GM12864 (cell line): ENCODE data around the gene ZDHHC14.

Experiments used
- DNase-seq: peaks from one replicate; pipeline ENCODE4 v3.0.0-alpha.2; 2011; ENCODE audit warnings: low read depth
- H3K4me3 ChIP-seq: 2 replicates; pipeline ENCODE4 v1.5.1; 2011; ENCODE audit warnings: mild to moderate bottlenecking, low read depth, low read length, control low read depth
- TF ChIP-seq, protein P1 (sequence below): IDR thresholded peaks from 2 replicates; pipeline ENCODE4 v1.5.1; 2011; ENCODE audit warnings: low read depth, mild to moderate bottlenecking, moderate library complexity, low read length, control low read depth, inconsistent platforms; ENCODE audit errors: missing control alignments

Gene ZDHHC14

DNA sequence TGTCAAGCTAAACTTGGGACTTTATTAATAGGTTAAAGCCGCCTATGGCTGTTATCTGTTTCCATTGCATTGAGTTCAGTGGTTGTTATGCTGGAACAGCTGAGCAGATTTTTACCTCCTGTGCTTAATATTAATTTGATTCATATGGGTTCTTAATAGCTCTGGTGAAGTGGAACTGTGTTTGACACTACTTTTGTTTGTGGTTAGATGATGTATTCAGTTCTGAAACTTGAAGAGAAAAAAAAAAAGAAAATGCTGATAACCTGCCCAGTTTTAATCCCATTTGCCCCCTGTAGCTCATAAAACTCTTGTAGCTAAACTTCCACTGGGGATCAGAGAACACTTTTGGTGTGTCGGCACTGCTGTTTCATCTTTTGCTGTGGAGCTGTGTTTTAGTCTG lies 117.8 kb downstream of the ZDHHC14 start:
- no peak overlapping the region for H3K4me3 ChIP-seq
- DNase-seq, result no peak
- TF ChIP-seq, protein P1, sequence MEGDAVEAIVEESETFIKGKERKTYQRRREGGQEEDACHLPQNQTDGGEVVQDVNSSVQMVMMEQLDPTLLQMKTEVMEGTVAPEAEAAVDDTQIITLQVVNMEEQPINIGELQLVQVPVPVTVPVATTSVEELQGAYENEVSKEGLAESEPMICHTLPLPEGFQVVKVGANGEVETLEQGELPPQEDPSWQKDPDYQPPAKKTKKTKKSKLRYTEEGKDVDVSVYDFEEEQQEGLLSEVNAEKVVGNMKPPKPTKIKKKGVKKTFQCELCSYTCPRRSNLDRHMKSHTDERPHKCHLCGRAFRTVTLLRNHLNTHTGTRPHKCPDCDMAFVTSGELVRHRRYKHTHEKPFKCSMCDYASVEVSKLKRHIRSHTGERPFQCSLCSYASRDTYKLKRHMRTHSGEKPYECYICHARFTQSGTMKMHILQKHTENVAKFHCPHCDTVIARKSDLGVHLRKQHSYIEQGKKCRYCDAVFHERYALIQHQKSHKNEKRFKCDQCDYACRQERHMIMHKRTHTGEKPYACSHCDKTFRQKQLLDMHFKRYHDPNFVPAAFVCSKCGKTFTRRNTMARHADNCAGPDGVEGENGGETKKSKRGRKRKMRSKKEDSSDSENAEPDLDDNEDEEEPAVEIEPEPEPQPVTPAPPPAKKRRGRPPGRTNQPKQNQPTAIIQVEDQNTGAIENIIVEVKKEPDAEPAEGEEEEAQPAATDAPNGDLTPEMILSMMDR, result no peak

DNA sequence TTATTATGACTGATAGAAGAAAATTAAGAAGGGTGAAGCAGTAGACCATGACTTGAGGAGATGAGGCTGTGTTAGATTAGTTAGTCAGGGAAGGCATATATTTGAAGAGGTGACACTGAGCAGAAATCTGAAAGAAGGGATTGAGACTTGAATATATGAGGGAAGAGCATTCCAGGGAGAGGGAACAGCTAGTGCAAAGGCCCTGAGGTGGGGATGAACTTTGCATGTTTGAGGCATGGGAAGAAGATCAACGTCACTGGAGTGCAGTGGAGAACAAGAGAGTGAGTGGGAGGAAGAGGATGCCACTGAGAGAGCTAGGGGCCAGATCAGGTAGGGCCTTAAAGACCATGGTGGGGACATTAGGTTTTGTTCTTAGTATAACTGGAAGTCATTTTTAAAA lies 119.0 kb downstream of the ZDHHC14 start:
- TF ChIP-seq, protein P1, result no peak
- no peak overlapping the region for H3K4me3 ChIP-seq
- DNase-seq, result no peak

DNA sequence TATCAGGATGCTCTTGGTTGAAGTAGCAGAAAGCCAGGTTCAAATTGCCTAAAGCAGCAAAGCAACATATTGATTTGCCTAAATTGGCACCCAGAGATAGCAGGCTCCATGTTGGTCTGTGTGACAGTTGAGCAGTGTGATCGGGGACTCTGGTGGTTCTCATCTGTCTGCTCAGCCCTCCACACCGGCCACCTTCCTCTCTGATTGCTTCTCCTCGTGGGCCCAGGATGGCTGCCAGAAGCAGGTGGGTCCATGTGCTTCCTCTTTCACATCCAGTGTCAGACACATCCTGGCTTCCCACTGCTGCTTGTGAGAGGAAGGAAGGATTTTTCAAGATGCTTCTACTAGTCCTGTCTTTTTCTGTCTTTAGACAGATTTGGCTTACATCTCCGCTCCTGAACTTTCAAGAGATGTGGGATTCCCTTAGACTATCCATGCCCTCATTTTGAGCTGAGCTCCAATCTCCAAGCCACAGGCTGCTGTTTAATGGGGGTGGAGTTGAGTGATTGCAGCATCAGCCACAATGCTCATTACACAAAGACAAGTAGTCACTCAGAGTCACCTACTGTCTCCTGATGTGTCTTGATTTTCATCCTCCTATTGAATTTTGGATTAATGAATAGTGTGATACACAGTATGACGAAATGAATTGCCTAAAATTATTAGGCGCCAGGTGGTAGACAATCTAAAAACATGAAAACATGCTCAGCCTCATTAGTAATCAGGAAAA lies 122.2 kb downstream of the ZDHHC14 start:
- H3K4me3 ChIP-seq, result no peak overlapping the region
- no peak for DNase-seq
- TF ChIP-seq, protein P1, result no peak

DNA sequence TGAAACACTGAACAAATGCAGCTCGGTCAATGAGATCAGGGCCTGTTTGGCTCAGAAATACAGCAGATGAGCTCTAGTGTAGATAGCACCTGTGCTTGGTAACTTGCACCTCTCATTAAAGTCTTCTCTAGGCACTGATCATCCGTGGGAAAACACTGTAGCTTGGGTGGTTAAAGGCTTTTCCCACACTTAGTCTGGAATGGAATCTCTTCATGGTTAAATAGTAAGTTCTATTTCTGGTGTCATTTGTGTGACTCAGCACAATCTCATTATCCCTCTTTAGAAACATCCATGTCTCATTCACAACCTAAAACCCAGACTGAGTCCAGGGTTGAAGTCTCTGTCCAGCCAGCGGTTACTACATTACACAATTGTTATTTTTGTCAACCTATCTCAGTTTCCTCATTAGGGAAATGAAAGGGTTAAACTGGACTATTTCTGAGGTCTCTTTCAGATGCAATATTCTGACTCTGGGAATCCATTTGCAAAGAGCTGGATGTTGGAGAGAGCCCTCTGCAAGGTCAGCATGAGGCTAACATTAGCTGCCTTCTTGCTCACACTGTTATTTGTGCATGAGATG lies 125.0 kb downstream of the ZDHHC14 start:
- TF ChIP-seq, protein P1, result no peak
- H3K4me3 ChIP-seq, result no peak overlapping the region
- no peak for DNase-seq

DNA sequence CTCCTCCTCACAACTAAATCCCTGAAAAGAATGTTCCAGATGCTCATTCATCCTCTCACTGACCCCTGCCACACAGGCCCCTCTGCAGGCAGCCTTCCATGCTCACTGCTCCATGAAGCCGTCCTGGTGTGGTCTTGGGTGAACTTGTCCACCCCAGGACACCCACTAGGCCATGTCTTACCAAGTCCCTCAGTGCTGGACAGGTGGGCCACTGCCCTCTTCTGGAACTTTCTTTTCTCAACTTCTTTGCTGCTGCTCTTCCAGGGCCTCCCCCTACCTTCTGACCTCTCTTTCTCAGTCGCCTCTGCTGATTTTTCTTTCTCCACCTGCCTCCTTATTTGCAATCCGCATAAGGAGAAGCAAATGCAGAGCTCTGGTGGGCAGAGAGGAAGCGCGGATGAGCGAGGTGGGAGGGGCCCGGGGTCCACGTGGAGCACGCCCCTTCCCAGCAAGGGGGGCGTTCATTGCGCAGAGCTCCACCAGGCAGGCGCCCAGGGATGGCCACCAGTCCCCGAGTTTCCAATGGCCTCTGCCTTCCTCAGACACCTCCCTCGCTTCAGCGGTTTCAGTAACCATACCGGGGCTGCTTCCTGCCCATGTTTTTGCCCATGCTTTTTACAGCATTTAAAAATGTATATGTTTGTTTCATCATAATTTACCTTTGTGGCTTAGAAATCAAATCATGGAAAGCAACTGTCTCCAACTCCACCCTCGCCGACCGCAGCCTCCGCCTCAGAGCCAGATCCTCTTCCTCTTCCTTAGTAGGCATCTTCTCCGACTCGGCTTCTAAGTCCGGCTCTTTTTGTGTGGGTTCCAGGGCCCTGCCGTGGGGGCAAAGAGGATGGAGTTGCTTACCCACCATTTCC lies 129.6 kb downstream of the ZDHHC14 start:
- TF ChIP-seq, protein P1, result no peak
- H3K4me3 ChIP-seq, result no peak overlapping the region
- DNase-seq, result no peak

DNA sequence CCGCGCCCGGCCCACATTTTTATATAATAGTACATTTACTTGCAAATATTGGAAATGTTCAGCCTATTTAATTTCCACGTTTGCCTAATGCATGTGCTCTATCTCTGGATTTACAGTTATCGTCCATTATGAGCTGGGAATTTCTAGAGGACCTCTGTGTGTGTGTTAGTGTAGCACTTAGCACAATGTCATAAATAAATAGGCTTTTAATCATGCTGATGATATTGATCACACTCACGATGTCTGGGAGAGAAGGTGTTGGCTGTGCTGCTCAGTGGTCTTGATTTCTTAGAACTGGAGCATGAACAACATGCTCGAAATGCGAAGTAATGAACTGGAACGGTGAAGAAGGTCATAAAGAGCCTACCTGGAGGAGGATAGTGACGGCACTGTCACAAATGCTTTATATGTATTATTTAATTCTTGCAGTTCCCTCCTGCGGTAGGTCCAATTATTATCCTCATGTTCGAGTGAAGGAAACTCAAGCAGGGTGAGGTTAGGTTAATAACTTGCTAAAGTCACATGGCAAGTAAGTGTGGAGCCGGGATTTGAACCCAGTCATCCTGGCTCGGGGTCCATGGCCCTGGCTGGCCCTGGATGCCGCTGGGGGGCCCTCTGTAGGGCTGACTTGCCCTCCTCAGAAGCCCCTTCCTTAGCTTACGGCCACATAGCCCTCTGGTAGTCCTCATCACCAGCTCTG lies 130.8 kb downstream of the ZDHHC14 start:
- TF ChIP-seq, protein P1, result no peak
- no peak overlapping the region for H3K4me3 ChIP-seq
- no peak for DNase-seq
